ENCODE measurements around the gene GBGT1. TPM values are rescaled to one million over a fixed set of nuclear protein-coding genes. Genes with fewer than 3 reads are reported as not detected.
A peak's percentile ranks its signal among the peaks of the same experiment; 100 is the strongest.

GBGT1 gene
- total RNA-seq, 1 experiment from 2014 or later, result not detected

DNA sequence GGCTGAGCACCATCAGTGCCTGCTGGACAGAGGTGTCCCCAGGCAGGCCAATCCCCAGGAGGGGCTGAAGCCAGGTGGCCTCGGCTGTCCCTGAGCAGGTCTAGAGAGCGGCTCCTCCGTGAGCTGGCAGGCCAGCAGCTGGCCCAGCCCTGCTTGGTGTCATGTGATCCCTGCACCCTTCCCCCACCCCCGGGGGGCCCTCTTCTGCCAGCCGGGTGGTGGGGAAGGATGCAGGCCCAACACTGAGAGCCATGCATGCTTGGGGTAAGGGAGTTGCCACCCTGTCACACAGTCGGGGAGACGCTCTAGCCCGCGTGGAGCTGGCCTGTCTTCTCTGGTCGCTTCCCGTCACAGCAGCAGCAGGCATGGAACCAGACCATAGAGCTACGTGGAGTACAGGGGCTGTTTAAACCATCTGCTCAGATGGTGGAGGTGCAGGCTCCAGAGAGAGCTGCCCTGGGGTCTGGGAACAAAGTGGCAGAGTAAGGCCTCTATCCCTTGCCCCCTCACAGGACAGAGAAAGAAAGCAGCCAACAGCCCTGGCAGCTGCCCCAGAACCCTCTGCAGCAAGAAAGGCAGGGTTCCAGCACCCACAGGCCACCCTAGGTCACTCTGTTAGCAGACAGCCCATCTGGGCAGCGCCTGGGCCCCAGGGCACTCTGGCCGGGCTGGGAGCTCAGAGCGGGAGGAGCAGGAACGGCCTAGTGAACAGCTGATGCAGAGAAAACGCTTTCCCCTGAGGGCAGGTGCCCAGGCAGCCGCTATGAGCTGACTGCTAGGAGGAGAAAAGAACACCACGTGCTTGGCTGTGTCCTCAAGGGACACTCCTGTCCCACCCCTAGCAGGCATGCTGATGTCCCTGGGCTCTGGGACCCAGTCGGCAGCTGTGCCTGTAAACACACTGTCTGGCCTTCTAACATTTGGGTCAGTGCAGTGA lies 49.5 kb downstream of the GBGT1 start:
- no TSS peak for BruUV-seq (replicated peaks)
- no peak overlapping the region for H3K27ac ChIP-seq (ENCODE audit: low read length)
- intact Hi-C loops (cut with micrococcal nuclease), result no loop called here
- H3K4me2 ChIP-seq (ENCODE audit: low read length), result no peak overlapping the region
- H3K27me3 ChIP-seq (ENCODE audit: low read length), result no peaks in the 10 kb centered on the region
- CTCF ChIA-PET, result interaction anchor here (2.0 kb wide), 1 partner anchor 30 kb away, joined by 5 read pairs; no protein-coding TSS in a partner anchor
- no peak overlapping the region for H3K4me3 ChIP-seq (ENCODE audit: low read length)
- no peaks in the 10 kb centered on the region for H3K4me1 ChIP-seq (ENCODE audit: insufficient read depth, low read length)
- no peak overlapping the region for H3K9ac ChIP-seq (ENCODE audit: low read length)
- no peaks in the 10 kb centered on the region for H3F3A ChIP-seq (ENCODE audit: low read length, unreplicated experiment)
- H4K20me1 ChIP-seq (ENCODE audit: low read length), result no peaks in the 10 kb centered on the region; the same call in 1 of the 2 replicates
- H3K36me3 ChIP-seq (ENCODE audit: low read depth, low read length), result no peaks in the 10 kb centered on the region; the same call in 1 of the 2 replicates
- no peak overlapping the region for H2AFZ ChIP-seq (ENCODE audit: low read length)
- no peaks in the 10 kb centered on the region for H3K9me2 ChIP-seq (replicated peaks; ENCODE audit: low read length)
- no peak for DNase-seq
- POLR2A ChIA-PET (ENCODE audit: unreplicated experiment), result no interaction called here
- ATAC-seq, result peak; percentile 18; the same call in 1 of the 2 replicates
- peaks cover 35% of the 10 kb centered on the region for H3K79me2 ChIP-seq (ENCODE audit: low read length)
- TF ChIP-seq CTCF (conservative IDR thresholded peaks at IDR 0.05; ENCODE audit: low read depth, low read length) (no peak), EZH2phosphoT487 (IDR thresholded peaks at IDR 0.05; ENCODE audit: borderline replicate concordance, low read length) (no peak), EZH2 (IDR thresholded peaks at IDR 0.05; ENCODE audit: low read length, unreplicated experiment) (no peak)
- H3K9me3 ChIP-seq (ENCODE audit: low read length), result no peaks in the 10 kb centered on the region

- ChIA-PET CTCF (interaction anchor here (2.0 kb wide), 1 partner anchor 31 kb away, joined by 5 read pairs; no protein-coding TSS in a partner anchor), POLR2A (ENCODE audit: unreplicated experiment) (no interaction called here)
- no peaks in the 10 kb centered on the region for H3K27me3 ChIP-seq (ENCODE audit: low read length)
- BruUV-seq (replicated peaks), result no TSS peak
- intact Hi-C loops (cut with micrococcal nuclease), result no loop called here
- no peaks in the 10 kb centered on the region for H3K4me1 ChIP-seq (ENCODE audit: insufficient read depth, low read length)
- DNase-seq (no peak), ATAC-seq (peak; percentile 24; the same call in 1 of the 2 replicates)
- peaks cover 26% of the 10 kb centered on the region for H3K79me2 ChIP-seq (ENCODE audit: low read length)
- no peak overlapping the region for H3K4me3 ChIP-seq (ENCODE audit: low read length)
- H3F3A ChIP-seq (ENCODE audit: low read length, unreplicated experiment), result no peaks in the 10 kb centered on the region
- no peak overlapping the region for H3K9ac ChIP-seq (ENCODE audit: low read length)
- H3K27ac ChIP-seq (ENCODE audit: low read length), result no peak overlapping the region
- TF ChIP-seq CTCF (conservative IDR thresholded peaks at IDR 0.05; ENCODE audit: low read depth, low read length) (no peak), EZH2phosphoT487 (IDR thresholded peaks at IDR 0.05; ENCODE audit: borderline replicate concordance, low read length) (no peak), EZH2 (IDR thresholded peaks at IDR 0.05; ENCODE audit: low read length, unreplicated experiment) (no peak)
- no peaks in the 10 kb centered on the region for H3K9me2 ChIP-seq (replicated peaks; ENCODE audit: low read length)
- peaks cover 2% of the 10 kb centered on the region; the same call in 1 of the 2 replicates for H3K36me3 ChIP-seq (ENCODE audit: low read depth, low read length)
- no peaks in the 10 kb centered on the region for H3K9me3 ChIP-seq (ENCODE audit: low read length)
- H3K4me2 ChIP-seq (ENCODE audit: low read length), result no peak overlapping the region
- no peaks in the 10 kb centered on the region for H4K20me1 ChIP-seq (ENCODE audit: low read length)
- no peak overlapping the region for H2AFZ ChIP-seq (ENCODE audit: low read length)
These were observed 50.4 kb downstream of the GBGT1 start for GRCh38 chr9:133113163-133113948.
